ENCODE measurements around the gene DTNA. TPM values are rescaled to one million over a fixed set of nuclear protein-coding genes. Genes with fewer than 3 reads are reported as not detected.

Gene DTNA
- total and polyA plus RNA-seq, 3 experiments from 2014 or later: not detected

- peaks cover 1 to 4% of the 10 kb centered on the region in 2 donors for H3K27me3 Mint-ChIP-seq
- Histone ChIP-seq H3K4me1 (ENCODE audit: insufficient read depth, low read length) (no peaks in the 10 kb centered on the region), H3K27ac (ENCODE audit: low read depth, low read length) (no peak overlapping the region), H3K36me3 (ENCODE audit: insufficient read depth, low read length) (no peaks in the 10 kb centered on the region), H3K27me3 (ENCODE audit: insufficient read depth, low read length, poor library complexity, severe bottlenecking) (no peaks in the 10 kb centered on the region), H3K9me3 (ENCODE audit: low read length) (no peaks in the 10 kb centered on the region), H3K4me3 (ENCODE audit: low read length) (no peak overlapping the region)
- ChIA-PET POLR2A (no interaction called here), CTCF (no interaction called here)
- DNase-seq: no peak
- H3K4me1 Mint-ChIP-seq: no peaks in the 10 kb centered on the region
- no peaks in the 10 kb centered on the region for H3K36me3 Mint-ChIP-seq
- peaks cover 0 to 2% (median 0%) of the 10 kb centered on the region in 5 donors for H3K9me3 Mint-ChIP-seq
- no peak overlapping the region for H3K4me3 Mint-ChIP-seq
- H3K27ac Mint-ChIP-seq: no peak overlapping the region
Measured at GRCh38 chr18:34696671-34697070, 13.4 kb upstream of the DTNA start.

GRCh38 chr18:34697233-34697632, 12.9 kb upstream of the DTNA start:
- Mint-ChIP-seq H3K36me3 (no peaks in the 10 kb centered on the region), H3K9me3 (peaks cover 0 to 2% (median 0%) of the 10 kb centered on the region in 5 donors), H3K27me3 (peaks cover 1 to 4% of the 10 kb centered on the region in 2 donors), H3K27ac (no peak overlapping the region), H3K4me3 (no peak overlapping the region), H3K4me1 (no peaks in the 10 kb centered on the region)
- CTCF ChIA-PET: no interaction called here
- no peak for DNase-seq
- Histone ChIP-seq H3K36me3 (ENCODE audit: insufficient read depth, low read length) (no peaks in the 10 kb centered on the region), H3K27me3 (ENCODE audit: insufficient read depth, low read length, poor library complexity, severe bottlenecking) (no peaks in the 10 kb centered on the region), H3K4me1 (ENCODE audit: insufficient read depth, low read length) (no peaks in the 10 kb centered on the region), H3K27ac (ENCODE audit: low read depth, low read length) (no peak overlapping the region), H3K4me3 (ENCODE audit: low read length) (no peak overlapping the region), H3K9me3 (ENCODE audit: low read length) (no peaks in the 10 kb centered on the region)
- POLR2A ChIA-PET: no interaction called here

GRCh38 chr18:34697891-34698290, 12.2 kb upstream of the DTNA start:
- H3K9me3 ChIP-seq (ENCODE audit: low read length): no peaks in the 10 kb centered on the region
- no peak overlapping the region for H3K27ac ChIP-seq (ENCODE audit: low read depth, low read length)
- ChIA-PET CTCF (no interaction called here), POLR2A (no interaction called here)
- H3K36me3 ChIP-seq (ENCODE audit: insufficient read depth, low read length): no peaks in the 10 kb centered on the region
- Mint-ChIP-seq H3K27me3 (peaks cover 1 to 4% of the 10 kb centered on the region in 2 donors), H3K4me1 (no peaks in the 10 kb centered on the region), H3K36me3 (no peaks in the 10 kb centered on the region), H3K9me3 (peaks cover 0 to 2% (median 0%) of the 10 kb centered on the region in 5 donors), H3K27ac (no peak overlapping the region), H3K4me3 (no peak overlapping the region)
- H3K4me3 ChIP-seq (ENCODE audit: low read length): no peak overlapping the region
- no peak for DNase-seq
- no peaks in the 10 kb centered on the region for H3K27me3 ChIP-seq (ENCODE audit: insufficient read depth, low read length, poor library complexity, severe bottlenecking)
- H3K4me1 ChIP-seq (ENCODE audit: insufficient read depth, low read length): no peaks in the 10 kb centered on the region

- Histone ChIP-seq H3K4me3 (ENCODE audit: low read length) (no peak overlapping the region), H3K27me3 (ENCODE audit: insufficient read depth, low read length, poor library complexity, severe bottlenecking) (no peaks in the 10 kb centered on the region), H3K9me3 (ENCODE audit: low read length) (no peaks in the 10 kb centered on the region), H3K36me3 (ENCODE audit: insufficient read depth, low read length) (no peaks in the 10 kb centered on the region), H3K4me1 (ENCODE audit: insufficient read depth, low read length) (no peaks in the 10 kb centered on the region), H3K27ac (ENCODE audit: low read depth, low read length) (no peak overlapping the region)
- CTCF ChIA-PET: no interaction called here
- H3K27ac Mint-ChIP-seq: no peak overlapping the region
- no peak overlapping the region for H3K4me3 Mint-ChIP-seq
- H3K27me3 Mint-ChIP-seq: no peaks in the 10 kb centered on the region
- H3K9me3 Mint-ChIP-seq: peaks cover 0 to 4% (median 0%) of the 10 kb centered on the region in 5 donors
- H3K36me3 Mint-ChIP-seq: no peaks in the 10 kb centered on the region
- POLR2A ChIA-PET: no interaction called here
- H3K4me1 Mint-ChIP-seq: no peaks in the 10 kb centered on the region
- no peak for DNase-seq
Measured at GRCh38 chr18:34701911-34702310, 8.2 kb upstream of the DTNA start.

GRCh38 chr18:34702814-34703213, 7.3 kb upstream of the DTNA start:
- POLR2A ChIA-PET: no interaction called here
- CTCF ChIA-PET: no interaction called here

GRCh38 chr18:34704074-34704473, 6.0 kb upstream of the DTNA start:
- ChIA-PET CTCF (no interaction called here), POLR2A (no interaction called here)
- Histone ChIP-seq H3K4me3 (ENCODE audit: low read length) (no peak overlapping the region), H3K27me3 (ENCODE audit: insufficient read depth, low read length, poor library complexity, severe bottlenecking) (no peaks in the 10 kb centered on the region), H3K4me1 (ENCODE audit: insufficient read depth, low read length) (no peaks in the 10 kb centered on the region), H3K9me3 (ENCODE audit: low read length) (no peaks in the 10 kb centered on the region), H3K27ac (ENCODE audit: low read depth, low read length) (no peak overlapping the region), H3K36me3 (ENCODE audit: insufficient read depth, low read length) (no peaks in the 10 kb centered on the region)
- no peak for DNase-seq
- Mint-ChIP-seq H3K27ac (no peak overlapping the region), H3K4me3 (no peak overlapping the region), H3K36me3 (no peaks in the 10 kb centered on the region), H3K9me3 (peaks cover 0 to 2% (median 0%) of the 10 kb centered on the region in 5 donors), H3K27me3 (no peaks in the 10 kb centered on the region), H3K4me1 (no peaks in the 10 kb centered on the region)

More at GRCh38 chr18:34702814-34703213, 7.3 kb upstream of the DTNA start:
- Mint-ChIP-seq H3K36me3 (no peaks in the 10 kb centered on the region), H3K27me3 (no peaks in the 10 kb centered on the region), H3K9me3 (peaks cover 0 to 4% (median 0%) of the 10 kb centered on the region in 5 donors), H3K4me3 (no peak overlapping the region), H3K27ac (no peak overlapping the region), H3K4me1 (no peaks in the 10 kb centered on the region)
- Histone ChIP-seq H3K27ac (ENCODE audit: low read depth, low read length) (no peak overlapping the region), H3K4me3 (ENCODE audit: low read length) (no peak overlapping the region), H3K9me3 (ENCODE audit: low read length) (no peaks in the 10 kb centered on the region), H3K27me3 (ENCODE audit: insufficient read depth, low read length, poor library complexity, severe bottlenecking) (no peaks in the 10 kb centered on the region), H3K4me1 (ENCODE audit: insufficient read depth, low read length) (no peaks in the 10 kb centered on the region), H3K36me3 (ENCODE audit: insufficient read depth, low read length) (no peaks in the 10 kb centered on the region)
- no peak for DNase-seq

GRCh38 chr18:34704823-34705222, 5.3 kb upstream of the DTNA start:
- Mint-ChIP-seq H3K27ac (no peak overlapping the region), H3K36me3 (no peaks in the 10 kb centered on the region), H3K9me3 (peaks cover 0 to 2% (median 0%) of the 10 kb centered on the region in 5 donors), H3K4me3 (no peak overlapping the region), H3K4me1 (no peaks in the 10 kb centered on the region), H3K27me3 (peaks cover 0 to under 1% of the 10 kb centered on the region in 2 donors)
- Histone ChIP-seq H3K27me3 (ENCODE audit: insufficient read depth, low read length, poor library complexity, severe bottlenecking) (no peaks in the 10 kb centered on the region), H3K4me1 (ENCODE audit: insufficient read depth, low read length) (no peaks in the 10 kb centered on the region), H3K27ac (ENCODE audit: low read depth, low read length) (no peak overlapping the region), H3K4me3 (ENCODE audit: low read length) (no peak overlapping the region), H3K9me3 (ENCODE audit: low read length) (no peaks in the 10 kb centered on the region), H3K36me3 (ENCODE audit: insufficient read depth, low read length) (no peaks in the 10 kb centered on the region)
- CTCF ChIA-PET: no interaction called here
- DNase-seq: no peak
- POLR2A ChIA-PET: no interaction called here

GRCh38 chr18:34707670-34708069, 2.4 kb upstream of the DTNA start:
- no peaks in the 10 kb centered on the region for H3K27me3 ChIP-seq (ENCODE audit: insufficient read depth, low read length, poor library complexity, severe bottlenecking)
- no peaks in the 10 kb centered on the region for H3K4me1 ChIP-seq (ENCODE audit: insufficient read depth, low read length)
- H3K4me1 Mint-ChIP-seq: no peaks in the 10 kb centered on the region
- peaks cover 0 to 5% of the 10 kb centered on the region in 2 donors for H3K27me3 Mint-ChIP-seq
- DNase-seq: no peak
- H3K36me3 ChIP-seq (ENCODE audit: insufficient read depth, low read length): no peaks in the 10 kb centered on the region
- no peak overlapping the region for H3K4me3 Mint-ChIP-seq
- ChIA-PET CTCF (no interaction called here), POLR2A (no interaction called here)
- H3K9me3 ChIP-seq (ENCODE audit: low read length): no peaks in the 10 kb centered on the region
- H3K27ac ChIP-seq (ENCODE audit: low read depth, low read length): no peak overlapping the region
- peaks cover 0 to 2% (median 0%) of the 10 kb centered on the region in 5 donors for H3K9me3 Mint-ChIP-seq
- H3K27ac Mint-ChIP-seq: no peak overlapping the region
- no peaks in the 10 kb centered on the region for H3K36me3 Mint-ChIP-seq
- H3K4me3 ChIP-seq (ENCODE audit: low read length): no peak overlapping the region

- no peaks in the 10 kb centered on the region for H3K36me3 ChIP-seq (ENCODE audit: insufficient read depth, low read length)
- no peaks in the 10 kb centered on the region for H3K9me3 Mint-ChIP-seq
Measured at GRCh38 chr18:34709104-34709503, 994 bp upstream of the DTNA start.

More at GRCh38 chr18:34709104-34709503, 994 bp upstream of the DTNA start:
- ChIA-PET CTCF (no interaction called here), POLR2A (no interaction called here)
- Mint-ChIP-seq H3K27me3 (peaks cover 0 to 5% of the 10 kb centered on the region in 2 donors), H3K4me3 (no peak overlapping the region), H3K4me1 (no peaks in the 10 kb centered on the region), H3K36me3 (no peaks in the 10 kb centered on the region), H3K27ac (no peak overlapping the region)
- Histone ChIP-seq H3K4me1 (ENCODE audit: insufficient read depth, low read length) (no peaks in the 10 kb centered on the region), H3K4me3 (ENCODE audit: low read length) (no peak overlapping the region), H3K9me3 (ENCODE audit: low read length) (no peaks in the 10 kb centered on the region), H3K27me3 (ENCODE audit: insufficient read depth, low read length, poor library complexity, severe bottlenecking) (no peaks in the 10 kb centered on the region), H3K27ac (ENCODE audit: low read depth, low read length) (no peak overlapping the region)
- no peak for DNase-seq

Measured in CD8-positive, alpha-beta memory T cell (primary cell).